ENCODE results near the gene MYO1D.
"Not testable (repeated sequence)": the region's sequence is repeated elsewhere in the genome, so short reads cannot be mapped to it uniquely, and the experiment has no call there.

The MYO1D gene

DNA sequence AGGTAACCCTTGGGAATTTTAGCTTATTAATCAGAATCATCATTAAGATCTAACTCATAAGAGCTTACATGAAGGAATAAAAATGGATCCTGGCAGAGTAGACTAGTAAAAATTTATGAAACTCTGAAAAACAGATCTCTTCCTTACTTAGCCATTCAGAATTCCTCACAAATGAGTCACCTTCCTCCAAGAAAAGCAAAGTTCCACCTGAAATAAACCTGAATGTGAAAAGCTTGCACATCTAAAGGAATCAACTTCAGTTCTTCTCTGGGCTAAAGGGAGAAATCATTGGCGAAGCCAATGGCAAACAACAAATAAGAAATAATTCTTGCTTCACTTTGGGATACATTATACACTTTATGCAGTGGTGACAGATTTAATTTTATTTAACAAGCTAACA, 22.7 kb downstream of the MYO1D start:
- DNase-seq = no peak

DNA sequence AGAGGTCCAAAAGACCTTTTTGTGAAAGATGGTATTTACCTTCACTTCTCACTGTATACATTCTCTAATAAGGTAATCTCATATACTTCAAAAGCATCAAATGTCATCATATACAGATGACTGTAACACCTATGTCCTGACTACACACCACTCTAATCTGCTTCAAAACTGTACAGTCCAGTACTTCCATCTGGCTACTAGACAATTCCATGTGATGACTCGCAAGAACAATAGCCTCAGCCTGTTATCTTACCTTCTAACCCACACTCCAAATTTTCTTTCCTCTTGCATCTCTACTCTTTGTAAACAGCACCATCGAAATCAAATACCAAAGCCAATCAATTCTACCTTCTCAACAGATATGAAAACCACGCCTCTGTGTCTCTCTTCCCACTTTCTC, 24.1 kb downstream of the MYO1D start:
- no peak for DNase-seq

DNA sequence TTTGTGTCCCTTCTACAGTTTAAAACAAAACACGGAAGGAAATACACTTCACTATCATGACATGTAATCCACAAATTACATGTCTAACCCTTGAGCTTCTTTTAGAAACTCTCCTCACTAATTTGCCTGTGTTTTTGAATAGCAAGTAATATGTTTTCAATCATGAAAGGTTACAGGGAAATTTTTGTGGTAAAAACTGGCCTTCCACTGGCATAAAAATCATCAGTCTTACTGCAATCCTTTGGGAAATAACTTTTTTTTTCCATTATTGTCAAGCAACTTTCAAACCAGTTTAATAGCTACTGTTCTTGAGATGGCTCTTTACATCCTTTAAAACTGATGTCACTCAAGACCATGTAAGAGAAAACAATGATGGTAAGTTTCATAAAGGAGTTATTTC, 27.0 kb downstream of the MYO1D start:
- no peak for DNase-seq

DNA sequence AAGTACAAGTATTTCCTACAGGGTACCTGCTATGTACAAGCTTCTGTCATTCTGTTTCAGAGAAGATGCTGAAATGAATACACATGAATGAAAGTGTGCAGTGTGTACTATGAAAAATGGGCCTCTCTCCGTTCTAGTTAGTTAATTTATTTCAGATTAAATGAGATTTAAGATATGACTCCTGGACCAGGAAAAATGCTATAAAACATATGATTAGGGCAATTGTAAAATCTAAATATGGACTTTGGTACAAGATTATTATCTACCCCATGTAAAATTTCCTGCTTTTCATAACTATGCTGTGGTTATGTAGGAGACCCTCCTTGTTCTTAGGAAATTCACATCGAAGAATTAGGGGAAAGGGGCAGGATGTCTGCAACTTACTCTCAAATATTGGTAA, 28.9 kb downstream of the MYO1D start:
- DNase-seq = no peak

DNA sequence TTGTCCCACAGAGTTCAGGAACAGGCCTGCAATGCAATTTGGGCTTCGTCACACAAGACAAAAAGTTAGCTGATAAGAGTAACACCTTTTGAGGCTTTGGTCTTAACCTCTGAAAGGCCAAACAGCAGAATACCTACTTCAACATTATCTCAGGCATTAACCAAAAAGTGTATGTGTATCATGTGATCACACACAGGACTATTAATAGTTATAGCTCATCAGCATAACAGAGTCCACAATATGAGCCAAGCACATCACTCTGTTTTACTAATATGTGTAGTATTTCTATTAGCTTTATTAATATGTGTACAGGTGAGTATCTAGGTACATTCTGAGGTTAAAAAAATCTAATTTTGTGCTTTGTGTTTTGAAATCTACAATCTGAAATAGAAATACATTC, 30.8 kb downstream of the MYO1D start:
- no peak for DNase-seq

DNA sequence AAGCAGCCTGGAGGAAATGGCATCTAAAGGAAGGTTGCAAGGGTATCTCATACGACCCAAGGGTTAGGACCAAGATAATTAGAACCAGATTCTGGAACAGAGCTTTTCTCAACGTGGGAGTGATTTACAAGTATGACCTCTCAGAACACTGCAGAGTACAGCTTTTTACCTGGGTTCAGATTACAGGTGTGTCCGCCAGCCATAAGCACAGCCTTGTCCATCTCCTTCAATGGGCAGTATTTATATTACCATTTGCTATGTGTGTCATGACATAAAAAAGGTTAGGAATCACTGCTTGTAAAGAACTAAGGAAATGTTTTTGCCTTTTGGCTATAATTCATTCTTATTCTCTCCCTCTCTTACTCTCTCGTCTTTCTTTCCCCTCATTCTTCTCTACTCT, 36.7 kb downstream of the MYO1D start:
- DNase-seq = no peak

DNA sequence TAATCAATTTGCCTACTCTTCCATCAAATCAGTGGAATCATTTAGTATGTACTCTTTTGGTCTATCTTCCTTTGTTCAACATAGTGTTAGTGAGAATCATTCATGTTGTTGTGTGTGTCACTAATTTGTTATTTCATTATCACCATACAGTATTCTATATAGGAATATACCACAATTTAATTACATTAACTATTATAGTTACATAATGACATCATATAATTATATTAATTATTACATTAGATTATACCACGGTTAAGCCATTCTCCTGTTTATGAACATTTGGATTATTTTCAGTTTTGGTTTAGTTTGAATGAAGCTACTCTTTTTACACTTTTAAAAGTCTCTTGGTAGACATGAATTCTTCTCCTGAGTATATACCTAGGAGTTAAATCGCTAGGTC, 40.4 kb downstream of the MYO1D start:
- DNase-seq = no peak

DNA sequence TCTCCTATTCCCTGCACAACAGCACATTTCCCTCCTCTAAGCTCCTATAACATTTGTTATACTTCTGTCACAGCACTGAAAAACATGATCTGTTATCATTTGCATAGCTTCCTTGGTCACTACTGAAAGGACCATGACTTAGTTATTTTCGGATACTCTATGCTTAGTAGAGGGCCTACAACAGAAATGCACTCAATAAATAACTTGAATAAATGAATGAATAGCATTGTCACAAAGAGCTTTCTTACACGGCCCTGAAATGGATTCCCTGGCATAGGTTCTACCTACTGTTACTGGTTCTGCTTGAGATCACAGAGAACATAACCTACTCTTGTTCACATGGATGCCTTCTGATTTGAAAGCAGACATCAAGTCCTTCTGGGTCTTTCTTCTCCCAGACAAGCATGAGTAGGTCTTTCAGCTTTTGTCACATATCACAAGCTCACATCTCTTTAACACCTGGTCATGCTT, 41.6 kb downstream of the MYO1D start:
- DNase-seq = no peak

DNA sequence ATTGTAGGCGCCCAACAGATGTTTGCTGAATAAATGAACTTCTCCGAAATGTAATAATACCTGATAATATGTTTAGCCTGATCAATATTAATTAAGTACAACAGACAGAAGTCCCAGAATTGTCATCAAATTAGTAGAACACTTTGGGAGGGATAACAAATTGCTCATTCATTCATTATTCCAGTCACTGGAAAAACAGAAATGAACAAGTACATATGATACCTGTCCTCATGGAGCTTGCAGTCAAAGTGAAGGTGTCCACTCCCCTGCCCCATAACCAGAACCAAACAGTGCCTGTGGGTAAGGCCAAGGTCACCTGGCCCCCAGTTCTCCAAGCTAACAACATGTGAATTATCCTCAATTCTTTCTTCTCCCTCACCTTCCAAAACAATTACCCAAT, 42.8 kb downstream of the MYO1D start:
- no peak for DNase-seq

DNA sequence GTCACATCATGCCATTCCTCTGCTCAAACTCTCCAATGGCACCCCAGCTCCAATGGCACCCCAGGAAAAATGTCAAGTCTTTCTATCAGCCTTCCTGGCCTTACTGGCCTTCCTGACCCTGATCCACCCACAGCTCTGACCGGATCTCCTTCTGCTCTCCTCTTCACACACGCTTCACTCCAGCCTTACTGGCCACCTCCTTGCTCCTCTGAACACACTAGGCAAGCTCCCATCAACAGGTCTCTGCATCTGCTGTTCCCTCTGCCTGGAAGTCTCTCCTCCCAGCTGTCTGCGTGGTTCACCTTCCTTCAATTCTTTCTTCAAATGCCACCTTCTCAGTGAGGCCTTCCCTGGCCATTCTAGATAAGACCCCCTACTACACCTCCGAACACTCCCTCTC, 43.4 kb downstream of the MYO1D start:
- DNase-seq = no peak

DNA sequence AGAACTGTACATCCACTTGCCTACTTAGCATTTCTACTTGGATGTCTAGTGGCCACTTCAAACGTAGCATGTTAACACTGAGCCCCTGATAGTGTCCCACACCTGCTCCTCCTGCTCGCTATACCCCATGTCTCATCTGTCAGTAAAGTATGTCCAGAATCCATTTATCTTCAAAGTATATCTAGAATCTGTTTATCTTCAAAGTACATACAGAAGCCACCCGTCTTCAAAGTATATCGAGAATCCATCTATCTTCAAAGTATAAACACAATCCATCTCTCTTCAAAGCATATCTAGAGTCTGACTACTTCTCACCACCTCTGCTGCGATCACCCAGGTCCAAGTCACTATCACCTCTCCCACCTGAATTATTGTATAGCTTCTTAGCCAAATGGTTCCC, 43.8 kb downstream of the MYO1D start:
- DNase-seq = no peak

DNA sequence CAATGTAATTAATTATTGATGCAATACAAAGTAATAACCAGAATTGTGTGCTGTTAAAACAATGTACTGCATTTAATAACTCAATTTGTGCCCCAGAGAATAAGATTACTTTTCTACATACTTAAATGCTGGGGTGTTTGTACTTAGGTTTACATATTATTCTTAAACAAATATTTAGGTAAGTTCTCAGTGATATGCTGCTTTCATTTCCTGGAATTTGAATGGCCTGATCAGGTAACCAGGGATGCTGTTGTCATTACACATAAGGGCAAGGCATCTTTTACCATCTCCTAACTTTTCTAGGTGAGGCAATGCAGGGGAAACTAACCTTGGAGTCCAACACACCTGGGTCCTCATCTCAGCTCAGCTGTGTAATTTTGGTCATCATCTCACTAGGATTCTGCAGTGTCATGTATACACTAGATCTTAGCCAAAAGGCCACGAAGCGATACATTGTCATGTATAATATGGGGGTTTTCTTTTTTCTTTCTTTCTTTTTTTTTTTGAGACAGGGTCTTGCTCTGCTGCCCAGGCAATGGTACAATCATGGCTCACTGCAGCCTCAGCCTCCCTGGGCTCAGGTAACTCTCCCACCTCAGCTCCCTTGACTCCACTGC, 45.2 kb downstream of the MYO1D start:
- no peak for DNase-seq

DNA sequence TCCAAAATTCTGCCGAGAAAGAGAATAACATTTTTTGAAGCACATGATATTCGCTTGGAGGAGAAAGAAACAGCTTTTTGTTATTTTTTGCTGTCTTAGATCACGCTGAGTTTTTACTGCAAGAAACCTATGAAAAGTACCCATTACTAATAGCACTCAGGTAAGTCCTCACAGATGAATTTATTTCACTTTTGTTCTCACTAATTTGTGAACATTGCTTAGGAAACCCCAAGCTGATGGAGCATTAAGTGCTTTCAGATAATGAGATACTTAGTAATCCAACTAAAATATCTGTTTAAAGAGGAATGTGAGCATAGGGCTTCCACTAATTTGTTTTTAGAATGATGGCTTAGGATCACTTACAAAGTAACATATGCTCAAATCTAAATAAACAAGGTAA, 45.7 kb downstream of the MYO1D start:
- no peak for DNase-seq

DNA sequence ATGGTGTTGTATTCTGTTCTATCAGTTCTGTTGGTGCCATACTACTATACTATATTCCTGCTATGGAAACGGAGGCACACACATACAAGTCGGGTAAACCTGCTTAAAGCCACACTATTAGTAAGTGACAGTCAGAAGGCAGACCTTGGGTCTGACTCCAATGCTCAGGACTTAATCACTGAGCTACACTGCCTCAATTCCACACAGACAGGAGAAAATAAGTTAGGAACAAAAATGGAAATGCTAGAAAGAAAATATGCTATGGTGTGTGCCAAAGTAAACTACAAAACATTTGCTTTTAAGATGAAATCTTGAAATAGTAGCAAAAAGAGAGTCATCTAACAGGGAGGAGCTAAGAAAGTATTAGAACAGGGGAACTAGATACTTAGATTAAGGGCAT, 48.1 kb downstream of the MYO1D start:
- no peak for DNase-seq

DNA sequence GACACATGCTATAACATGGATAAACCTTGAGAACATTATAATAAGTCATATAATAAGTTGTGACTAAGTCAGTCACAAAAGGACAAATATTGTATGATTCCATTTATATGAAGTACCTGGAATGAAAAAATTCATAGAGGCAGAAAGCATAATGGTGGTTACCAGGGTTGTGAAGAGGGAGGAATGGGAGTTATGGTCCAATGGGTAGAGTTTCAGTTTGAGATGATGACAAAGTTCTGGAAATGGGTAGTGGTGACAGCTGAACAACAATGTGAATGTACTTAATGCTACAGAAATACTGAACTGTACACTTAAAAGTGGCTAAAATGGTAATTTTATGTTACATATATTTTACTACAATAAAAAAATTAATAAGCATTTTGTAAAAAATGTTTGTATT, 49.7 kb downstream of the MYO1D start:
- no peak for DNase-seq

DNA sequence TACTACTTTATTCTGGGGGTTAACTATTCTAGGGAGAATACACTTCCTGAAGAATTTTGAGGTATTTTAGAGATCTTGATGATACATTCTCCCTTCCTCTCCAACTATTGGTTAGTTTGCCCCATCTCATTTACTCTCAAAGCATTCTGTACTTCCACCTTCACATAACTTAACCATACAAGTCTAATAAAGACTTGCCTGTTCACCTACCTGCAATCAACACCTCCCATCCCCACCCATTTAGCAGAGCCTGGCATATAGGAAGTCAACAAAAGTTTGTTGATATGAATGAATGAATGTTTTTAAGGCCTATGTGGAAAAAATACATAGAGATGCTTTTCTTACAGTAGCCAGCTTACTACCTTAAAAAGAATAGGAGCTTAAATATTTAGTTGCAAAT, 50.8 kb downstream of the MYO1D start:
- no peak for DNase-seq

DNA sequence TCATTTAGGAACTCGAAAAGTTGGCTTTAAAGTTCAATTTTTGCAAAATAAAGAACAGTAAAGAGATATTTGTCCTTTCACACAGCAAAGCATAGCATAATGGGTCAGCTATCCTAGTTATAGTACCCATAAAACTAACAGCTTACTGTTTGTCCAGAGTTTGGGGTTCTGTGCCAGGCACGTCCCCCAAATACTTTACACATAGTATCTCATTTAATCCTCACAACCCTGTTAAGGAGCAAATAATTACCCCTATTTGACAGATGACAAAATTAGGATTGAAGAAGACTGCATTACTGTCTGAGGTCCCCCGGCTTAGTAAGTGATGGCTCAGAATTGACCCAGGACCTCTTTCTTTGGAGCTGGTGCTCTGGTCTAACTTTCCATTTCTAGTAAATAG, 52.6 kb downstream of the MYO1D start:
- no peak for DNase-seq

DNA sequence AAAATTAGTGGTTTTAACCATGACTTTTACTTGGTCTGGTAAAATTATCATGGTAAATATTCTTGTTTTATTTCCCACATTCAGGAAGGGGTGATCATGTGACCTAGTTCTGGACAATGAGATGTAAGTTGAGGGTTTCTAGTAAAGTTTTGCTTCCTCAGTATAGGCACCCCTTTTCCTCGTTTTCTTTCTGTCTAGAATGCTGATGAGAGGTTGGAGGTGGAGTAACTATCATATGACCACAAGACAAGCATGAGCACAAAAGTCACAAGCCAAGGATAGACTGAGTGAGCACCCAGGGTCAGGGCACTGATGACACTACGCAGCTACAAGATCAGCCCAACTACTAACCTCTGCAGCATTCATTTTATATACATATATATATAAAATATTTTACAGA, 53.9 kb downstream of the MYO1D start:
- DNase-seq = no peak

DNA sequence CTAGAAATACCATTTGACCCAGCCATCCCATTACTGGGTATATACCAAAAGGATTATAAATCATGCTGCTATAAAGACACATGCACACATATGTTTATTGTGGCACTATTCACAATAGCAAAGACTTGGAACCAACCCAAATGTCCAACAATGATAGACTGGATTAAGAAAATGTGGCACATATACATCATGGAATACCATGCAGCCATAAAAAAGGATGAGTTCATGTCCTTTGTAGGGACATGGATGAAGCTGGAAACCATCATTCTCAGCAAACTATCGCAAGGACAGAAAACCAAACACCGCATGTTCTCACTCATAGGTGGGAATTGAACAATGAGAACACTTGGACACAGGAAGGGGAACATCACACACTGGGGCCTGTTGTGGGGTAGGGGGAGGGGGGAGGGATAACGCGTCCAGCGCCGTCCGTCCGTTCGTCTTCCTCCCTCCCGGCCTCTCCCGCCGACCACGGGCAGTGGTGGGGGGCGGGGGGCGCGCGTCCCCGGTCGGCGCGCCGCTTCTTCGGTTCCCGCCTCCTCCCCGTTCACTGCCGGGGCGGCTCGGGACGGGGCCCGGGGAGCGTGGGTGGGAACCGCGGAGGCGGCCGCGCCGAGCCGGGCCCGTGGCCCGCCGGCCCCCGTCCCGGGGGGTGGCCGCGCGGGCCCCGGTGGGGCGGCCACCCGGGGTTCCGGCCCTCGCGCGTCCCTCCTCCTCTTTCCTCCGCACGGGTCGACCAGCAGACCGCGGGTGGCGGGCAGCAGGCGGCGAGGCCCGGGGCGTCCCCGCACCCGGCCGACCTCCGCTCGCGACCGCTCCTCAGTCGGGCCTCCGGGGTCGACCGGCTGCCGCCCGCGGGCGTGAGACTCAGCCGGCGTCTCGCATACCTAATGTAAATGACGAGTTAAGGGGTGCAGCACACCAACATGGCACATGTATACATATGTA, 54.7 kb downstream of the MYO1D start:
- DNase-seq = not testable (repeated sequence)

DNA sequence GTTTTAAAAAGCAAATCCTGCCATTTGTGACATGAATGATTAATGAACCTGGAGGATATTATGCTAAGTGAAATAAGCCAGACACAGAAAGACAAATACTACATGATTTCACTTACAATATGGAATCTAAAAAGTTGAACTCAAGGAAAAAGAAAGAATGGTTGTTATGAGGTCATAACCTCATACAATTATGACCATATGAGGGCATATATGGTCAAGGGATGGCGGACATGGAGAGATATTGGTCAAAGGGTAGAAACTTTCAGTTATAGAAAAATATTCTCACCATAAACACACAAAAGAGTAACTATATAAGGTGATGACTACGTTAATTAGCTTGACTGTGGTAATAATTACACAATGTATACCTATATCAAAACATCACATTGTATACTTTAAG, 56.5 kb downstream of the MYO1D start:
- no peak for DNase-seq

DNA sequence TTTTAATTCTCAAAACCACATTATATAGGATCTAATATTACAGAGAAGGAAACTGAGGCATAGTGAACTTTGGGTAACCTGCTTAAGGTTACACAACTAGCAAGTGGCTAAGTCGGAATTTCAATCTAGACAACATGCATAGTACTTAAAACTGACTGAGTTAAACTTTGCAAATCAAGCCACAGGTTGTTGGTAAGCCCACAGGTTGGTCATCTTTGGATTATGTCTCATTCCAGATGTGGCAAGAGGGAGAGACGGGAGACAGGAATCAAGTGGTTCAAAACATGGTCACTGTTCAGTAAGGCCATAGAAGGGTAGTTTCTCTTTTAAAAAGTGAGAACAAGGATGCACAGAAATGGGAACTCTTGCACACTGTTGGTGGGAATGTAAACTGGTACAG, 57.1 kb downstream of the MYO1D start:
- DNase-seq = no peak

DNA sequence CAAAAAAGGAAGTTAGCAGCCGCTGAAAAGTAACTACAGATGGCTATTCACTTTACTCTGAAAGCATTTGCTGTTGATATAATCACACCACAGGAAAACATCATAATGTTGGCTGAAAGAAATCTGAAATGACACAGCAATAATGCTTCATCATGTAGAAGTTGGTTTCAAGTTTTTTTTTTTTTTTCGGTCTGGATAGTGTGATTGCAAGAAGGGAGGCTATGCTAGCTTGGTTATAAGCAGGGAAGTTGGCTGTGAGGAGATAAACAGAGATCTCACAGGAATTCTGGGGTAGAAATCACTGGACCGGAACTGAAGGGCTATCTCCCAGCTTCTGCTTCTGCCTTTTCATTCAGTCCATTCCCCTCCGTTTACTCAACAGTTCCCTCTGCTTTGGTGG, 57.9 kb downstream of the MYO1D start:
- DNase-seq = no peak

DNA sequence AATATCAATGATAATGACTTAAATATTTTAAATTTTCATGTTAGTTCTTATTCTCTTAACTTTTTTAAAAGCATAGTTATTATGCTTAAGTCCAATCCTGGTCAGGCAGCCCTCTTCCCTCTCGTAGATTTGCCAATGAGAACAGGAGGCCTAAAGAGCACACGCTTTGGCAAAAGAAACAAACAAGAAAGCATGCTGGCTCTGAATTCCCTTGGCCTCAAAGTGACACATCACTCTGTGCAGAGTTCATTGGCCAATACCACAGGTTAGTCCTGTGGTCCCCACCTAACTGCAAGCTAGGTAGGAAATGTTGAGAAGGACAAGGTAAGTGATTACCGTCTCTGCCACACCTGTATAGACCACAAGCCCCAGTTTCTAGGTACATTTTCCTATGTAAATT, 61.5 kb downstream of the MYO1D start:
- DNase-seq = no peak

DNA sequence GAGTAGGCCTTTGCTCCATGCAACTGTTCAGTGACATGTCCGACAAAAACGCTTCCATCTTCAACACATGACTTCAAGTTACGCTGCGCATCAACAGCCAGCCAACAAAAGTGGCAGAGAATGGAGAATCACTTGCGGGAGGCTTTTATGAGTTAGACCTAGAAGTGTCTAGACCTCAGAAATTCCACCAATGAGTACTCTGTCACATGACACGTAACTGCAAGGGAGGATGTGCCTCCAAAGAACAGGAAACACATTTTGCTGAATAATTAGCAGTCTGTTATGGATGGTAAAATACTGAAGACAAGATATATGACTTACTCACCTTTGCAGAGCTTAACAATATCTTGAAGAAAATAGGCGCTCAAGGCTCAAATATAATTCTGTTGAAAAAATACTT, 62.1 kb downstream of the MYO1D start:
- DNase-seq = no peak

DNA sequence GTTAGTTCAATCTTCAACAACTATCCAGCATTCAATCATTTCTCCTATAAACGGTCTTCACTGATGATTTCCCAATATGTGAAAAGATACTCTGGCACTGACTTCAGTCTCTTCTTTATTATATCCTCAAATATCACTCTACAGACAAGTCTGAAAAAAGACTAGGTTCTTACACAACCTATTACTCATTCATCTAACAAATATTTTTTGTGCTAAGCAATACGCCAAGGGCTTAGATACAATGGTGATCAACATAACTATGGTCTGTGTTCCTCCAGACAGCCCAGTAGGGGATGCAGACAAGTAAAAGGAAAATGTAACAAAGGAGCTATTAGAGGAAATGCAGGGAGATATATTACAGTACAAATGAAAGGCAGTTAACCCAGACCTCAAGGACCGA, 63.9 kb downstream of the MYO1D start:
- no peak for DNase-seq
